Endodermal cell (in vitro differentiated cells): ENCODE measurements around the gene COX6A2. TPM values are rescaled to one million over a fixed set of nuclear protein-coding genes. Genes with fewer than 3 reads are reported as not detected.
"Not testable (repeated sequence)": the region's sequence is repeated elsewhere in the genome, so short reads cannot be mapped to it uniquely, and the experiment has no call there.

Experiments used
- DNase-seq: peaks from one replicate; pipeline ENCODE4 v3.0.0-alpha.2; 2017
- H3K27ac ChIP-seq: 2 replicates; pipeline ENCODE4 v1.5.1; 2013; ENCODE audit warnings: mild to moderate bottlenecking, low read depth, low read length, moderate library complexity
- H3K27me3 ChIP-seq: 2 replicates; pipeline ENCODE4 v1.6.1; 2013; ENCODE audit warnings: mild to moderate bottlenecking, low read length, moderate library complexity; ENCODE audit not compliant: insufficient read depth, control insufficient read depth, poor library complexity, severe bottlenecking
- H3K36me3 ChIP-seq: 2 replicates; pipeline ENCODE4 v1.7.0; 2013; ENCODE audit warnings: mild to moderate bottlenecking, low read length, moderate library complexity; ENCODE audit not compliant: control insufficient read depth, insufficient read depth
- H3K4me1 ChIP-seq: one replicate; pipeline ENCODE4 v1.7.0; 2013; ENCODE audit warnings: low read length; ENCODE audit not compliant: control insufficient read depth, insufficient read depth
- H3K4me3 ChIP-seq: 2 replicates; pipeline ENCODE4 v1.5.1; 2013; ENCODE audit warnings: mild to moderate bottlenecking, low read length, moderate library complexity
- H3K9ac ChIP-seq: 2 replicates; pipeline ENCODE4 v1.6.1; 2013; ENCODE audit warnings: mild to moderate bottlenecking, low read length, moderate library complexity; ENCODE audit not compliant: poor library complexity, severe bottlenecking; ENCODE audit errors: extremely low read depth
- H3K9me3 ChIP-seq: 2 replicates; pipeline ENCODE4 v1.6.1; 2013; ENCODE audit warnings: mild to moderate bottlenecking, low read length, moderate library complexity; ENCODE audit not compliant: control insufficient read depth
- H3K27ac Mint-ChIP-seq: 2 replicates; pipeline ENCODE4 v1.8.0; 2020; ENCODE audit warnings: mixed read lengths
- H3K27me3 Mint-ChIP-seq: 2 replicates; pipeline ENCODE4 v1.8.0; 2021; ENCODE audit warnings: mild to moderate bottlenecking, mixed read lengths; ENCODE audit not compliant: insufficient read depth
- H3K36me3 Mint-ChIP-seq: 2 replicates; pipeline ENCODE4 v1.8.0; 2020; ENCODE audit warnings: low read depth, mixed read lengths
- H3K4me1 Mint-ChIP-seq: 2 replicates; pipeline ENCODE4 v1.8.0; 2020; ENCODE audit warnings: mixed read lengths
- H3K4me3 Mint-ChIP-seq: 2 replicates; pipeline ENCODE4 v1.8.0; 2020; ENCODE audit warnings: mild to moderate bottlenecking, moderate library complexity, mixed read lengths
- H3K9me3 Mint-ChIP-seq: 2 replicates; pipeline ENCODE4 v1.8.0; 2020; ENCODE audit warnings: mild to moderate bottlenecking, mixed read lengths
- CTCF ChIP-seq: fragments of 200-600 bp; sonication (generic); conservative IDR thresholded peaks from 2 replicates; pipeline ENCODE4 v1.5.0; 2021; ENCODE audit warnings: antibody characterized with exemption, mild to moderate bottlenecking
- whole genome bisulfite sequencing, 2 experiments: methylation state at CpG; one replicate each; pipeline versions ENCODE4 v1.1.5 to v1.1.7; 2013; ENCODE audit warnings: missing lambda C conversion rate in 2 of 2, mixed read lengths in 1 of 2; ENCODE audit not compliant: insufficient coverage in 1 of 2, insufficient read length in 1 of 2; 5-methylcytosine and 5-hydroxymethylcytosine counted together
- total RNA-seq, 2 donors: library from RNA; stranded (reverse); fragmentation: NEBNext Ultra II Directional in 1 of 2; extraction: Animal tissue kit (Norgen Biotek cat#: 25700) in 1 of 2; gene quantifications; 2 replicates in 1 of 2; 3 replicates in 1 of 2; pipeline ENCODE4 v1.2.1, GENCODE V29; 2021

Gene COX6A2
- total RNA-seq, 2 donors from 2014 or later: not detected

GRCh38 chr16:31417916-31418315 lies 10.2 kb downstream of the COX6A2 start:
- 86 to 90% methylated on average over 2 to 5 of the region's 5 CpGs for WGBS, 2 experiments
- TF ChIP-seq CTCF: no peak
- Histone ChIP-seq H3K9ac (no peak overlapping the region), H3K27ac (no peak overlapping the region), H3K36me3 (no peaks in the 10 kb centered on the region), H3K4me1 (no peaks in the 10 kb centered on the region), H3K9me3 (no peaks in the 10 kb centered on the region), H3K27me3 (peaks cover 26% of the 10 kb centered on the region), H3K4me3 (no peak overlapping the region)
- no peak for DNase-seq
- Mint-ChIP-seq H3K9me3 (peaks cover 6% of the 10 kb centered on the region), H3K27me3 (peaks cover 72% of the 10 kb centered on the region), H3K27ac (no peak overlapping the region), H3K36me3 (no peaks in the 10 kb centered on the region), H3K4me3 (no peak overlapping the region), H3K4me1 (no peaks in the 10 kb centered on the region)

- not testable (repeated sequence) for H3K36me3 ChIP-seq, H3K36me3 Mint-ChIP-seq, H3K27ac Mint-ChIP-seq, H3K27ac ChIP-seq, DNase-seq, H3K9me3 ChIP-seq, H3K9me3 Mint-ChIP-seq, H3K4me1 ChIP-seq, H3K4me3 ChIP-seq, H3K4me3 Mint-ChIP-seq, H3K9ac ChIP-seq, H3K4me1 Mint-ChIP-seq
- peaks cover 72% of the 10 kb centered on the region for H3K27me3 Mint-ChIP-seq
- 100% methylated on average over 1 of the region's 2 CpGs for WGBS, 2 experiments
- H3K27me3 ChIP-seq: peaks cover 34% of the 10 kb centered on the region
Measured at GRCh38 chr16:31417036-31417435, 11.1 kb downstream of the COX6A2 start.

- peaks cover 6% of the 10 kb centered on the region for H3K9me3 Mint-ChIP-seq
Measured at GRCh38 chr16:31416371-31416770, 11.8 kb downstream of the COX6A2 start.

More at GRCh38 chr16:31416371-31416770, 11.8 kb downstream of the COX6A2 start:
- Mint-ChIP-seq H3K36me3 (no peaks in the 10 kb centered on the region), H3K27me3 (peaks cover 72% of the 10 kb centered on the region), H3K4me3 (no peak overlapping the region), H3K4me1 (no peaks in the 10 kb centered on the region), H3K27ac (no peak overlapping the region)
- 86 to 87% methylated on average over 8 to 10 of the region's 11 CpGs for WGBS, 2 experiments
- Histone ChIP-seq H3K36me3 (no peaks in the 10 kb centered on the region), H3K4me1 (no peaks in the 10 kb centered on the region), H3K27ac (no peak overlapping the region), H3K9ac (no peak overlapping the region), H3K27me3 (peaks cover 34% of the 10 kb centered on the region), H3K9me3 (no peaks in the 10 kb centered on the region), H3K4me3 (no peak overlapping the region)
- TF ChIP-seq CTCF: no peak
- no peak for DNase-seq
